GM23248 (cell line): Measurements from ENCODE around the gene CAMKMT. TPM values are rescaled to one million over a fixed set of nuclear protein-coding genes. Genes with fewer than 3 reads are reported as not detected.
"Not testable (repeated sequence)": the region's sequence is repeated elsewhere in the genome, so short reads cannot be mapped to it uniquely, and the experiment has no call there.

Source experiments
- DNase-seq: peaks from one replicate; pipeline ENCODE4 v3.0.0-alpha.2; 2015
- H2AFZ ChIP-seq: fragments of 200-600 bp; sonication (generic); 2 replicates; pipeline ENCODE4 v1.6.1; 2016; ENCODE audit warnings: antibody characterized with exemption
- H3F3A ChIP-seq: fragments of 200-600 bp; sonication (generic); 2 replicates; pipeline ENCODE4 v1.6.1; 2016; ENCODE audit warnings: mild to moderate bottlenecking, antibody characterized with exemption, mixed run types; ENCODE audit not compliant: insufficient read depth
- H3K27ac ChIP-seq: fragments of 200-600 bp; sonication (generic); 2 replicates; pipeline ENCODE4 v1.5.1; 2016; ENCODE audit warnings: mild to moderate bottlenecking
- H3K27me3 ChIP-seq: fragments of 200-600 bp; sonication (generic); replicated peaks from 2 replicates; pipeline ENCODE4 v1.6.1; 2016; ENCODE audit warnings: mild to moderate bottlenecking; ENCODE audit not compliant: insufficient read depth
- H3K36me3 ChIP-seq: fragments of 200-600 bp; sonication (generic); 2 replicates; pipeline ENCODE4 v1.6.1; 2016; ENCODE audit warnings: low read depth, mild to moderate bottlenecking
- H3K4me1 ChIP-seq: fragments of 200-600 bp; sonication (generic); 2 replicates; pipeline ENCODE4 v1.6.1; 2016; ENCODE audit warnings: mild to moderate bottlenecking; ENCODE audit not compliant: insufficient read depth
- H3K4me2 ChIP-seq: fragments of 200-600 bp; sonication (generic); one replicate; pipeline ENCODE4 v1.6.1; 2016; ENCODE audit warnings: mild to moderate bottlenecking; ENCODE audit not compliant: unreplicated experiment
- H3K4me3 ChIP-seq: fragments of 200-600 bp; sonication (generic); 2 replicates; pipeline ENCODE4 v1.5.1; 2016; ENCODE audit warnings: mild to moderate bottlenecking
- H3K79me2 ChIP-seq: fragments of 200-600 bp; sonication (generic); 2 replicates; pipeline ENCODE4 v1.6.1; 2016; ENCODE audit warnings: mild to moderate bottlenecking; ENCODE audit not compliant: insufficient read depth
- H3K9ac ChIP-seq: fragments of 200-600 bp; sonication (generic); 2 replicates; pipeline ENCODE4 v1.6.1; 2016; ENCODE audit warnings: mild to moderate bottlenecking
- H3K9me2 ChIP-seq: fragments of 200-600 bp; sonication (generic); 2 replicates; pipeline ENCODE4 v1.6.1; 2016; ENCODE audit warnings: mixed run types, mild to moderate bottlenecking, moderate library complexity; ENCODE audit not compliant: insufficient read depth
- H3K9me3 ChIP-seq: fragments of 200-600 bp; sonication (generic); one replicate; pipeline ENCODE4 v1.6.1; 2017; ENCODE audit warnings: low read depth
- H4K20me1 ChIP-seq: fragments of 200-600 bp; sonication (generic); 2 replicates; pipeline ENCODE4 v1.6.0; 2016; ENCODE audit not compliant: insufficient read depth
- EZH2 ChIP-seq: fragments of 200-600 bp; sonication (generic); IDR thresholded peaks from 2 replicates; pipeline ENCODE4 v1.6.1; 2018; ENCODE audit warnings: antibody characterized with exemption, mild to moderate bottlenecking; ENCODE audit not compliant: insufficient read depth, poor library complexity, severe bottlenecking
- EZH2phosphoT487 ChIP-seq: fragments of 200-600 bp; sonication (generic); IDR thresholded peaks from 2 replicates; pipeline ENCODE4 v1.6.1; 2018; ENCODE audit warnings: antibody characterized with exemption, moderate library complexity, mild to moderate bottlenecking, low read depth; ENCODE audit not compliant: insufficient read depth
- WGBS, 2 experiments: methylation state at CpG; one replicate each; pipeline ENCODE4 v1.1.6; 2015 to 2017; ENCODE audit warnings: low lambda C conversion rate in 2 of 2, low coverage in 1 of 2; ENCODE audit errors: missing lambda C conversion rate in 2 of 2; 5-methylcytosine and 5-hydroxymethylcytosine counted together
- in situ Hi-C: fragments of 300-500 bp; cut with MboI; formaldehyde crosslinking; loops from 2 replicates; pipeline ENCODE4 v1.15.0; 2020
- polyA plus RNA-seq: library from polyadenylated mRNA; unstranded; fragments of >200 nt; fragmentation: Nextera tagmentation; extraction: Ambion mirVana; gene quantifications from 2 replicates; pipeline ENCODE4 v1.2.1, GENCODE V29; 2016
- total RNA-seq: library from RNA; depleted of rRNA; stranded (reverse); fragments of >200 nt; shearing (Covaris generic); gene quantifications from 2 replicates; pipeline ENCODE4 v1.2.3, GENCODE V29; 2014

Gene CAMKMT
- total and polyA plus RNA-seq, 2 experiments from 2014 or later = 3.1 to 6.9 TPM

GRCh38 chr2:44582363-44583008 lies 220.7 kb downstream of the CAMKMT start:
- no peak for TF ChIP-seq EZH2
- TF ChIP-seq EZH2phosphoT487 = no peak
- Histone ChIP-seq H3K79me2 (no peaks in the 10 kb centered on the region), H3K9me2 (no peaks in the 10 kb centered on the region), H2AFZ (no peak overlapping the region), H3K27me3 (no peaks in the 10 kb centered on the region), H3K9ac (no peak overlapping the region), H3F3A (peaks cover 30% of the 10 kb centered on the region), H3K9me3 (no peaks in the 10 kb centered on the region), H3K4me3 (no peak overlapping the region), H3K4me1 (peaks cover 42% of the 10 kb centered on the region), H3K4me2 (peak overlapping the region; percentile 22), H4K20me1 (no peaks in the 10 kb centered on the region), H3K27ac (no peak overlapping the region), H3K36me3 (no peaks in the 10 kb centered on the region)
- WGBS, 2 experiments = 75 to 76% methylated on average over 3 of the region's 3 CpGs
- peak; percentile 65 for DNase-seq
- in situ Hi-C loops = no loop called here

GRCh38 chr2:44595615-44596014 lies 233.9 kb downstream of the CAMKMT start:
- H4K20me1 ChIP-seq, H3K27ac ChIP-seq, H3K4me3 ChIP-seq, in situ Hi-C loops, H3K4me1 ChIP-seq, H3K79me2 ChIP-seq, H3K27me3 ChIP-seq, DNase-seq, H3K9me3 ChIP-seq, H3K36me3 ChIP-seq, H3K9me2 ChIP-seq, H3F3A ChIP-seq, H3K9ac ChIP-seq, H3K4me2 ChIP-seq, H2AFZ ChIP-seq: not testable (repeated sequence)
- WGBS, 2 experiments = 92 to 94% methylated on average over 2 of the region's 2 CpGs

GRCh38 chr2:44596537-44597320 lies 235.0 kb downstream of the CAMKMT start:
- Histone ChIP-seq H4K20me1 (no peaks in the 10 kb centered on the region; the same call in 1 of the 2 replicates), H3K27me3 (no peaks in the 10 kb centered on the region), H3K4me3 (no peak overlapping the region), H3K9me3 (no peaks in the 10 kb centered on the region), H3K4me2 (no peak overlapping the region), H3K9me2 (no peaks in the 10 kb centered on the region), H3K9ac (no peak overlapping the region), H3K27ac (no peak overlapping the region), H2AFZ (no peak overlapping the region), H3K4me1 (no peaks in the 10 kb centered on the region), H3K79me2 (no peaks in the 10 kb centered on the region), H3K36me3 (no peaks in the 10 kb centered on the region), H3F3A (no peaks in the 10 kb centered on the region)
- 61 to 62% methylated on average over 5 of the region's 5 CpGs for WGBS, 2 experiments
- TF ChIP-seq EZH2 (no peak), EZH2phosphoT487 (no peak)
- in situ Hi-C loops = no loop called here
- DNase-seq = no peak

DNA sequence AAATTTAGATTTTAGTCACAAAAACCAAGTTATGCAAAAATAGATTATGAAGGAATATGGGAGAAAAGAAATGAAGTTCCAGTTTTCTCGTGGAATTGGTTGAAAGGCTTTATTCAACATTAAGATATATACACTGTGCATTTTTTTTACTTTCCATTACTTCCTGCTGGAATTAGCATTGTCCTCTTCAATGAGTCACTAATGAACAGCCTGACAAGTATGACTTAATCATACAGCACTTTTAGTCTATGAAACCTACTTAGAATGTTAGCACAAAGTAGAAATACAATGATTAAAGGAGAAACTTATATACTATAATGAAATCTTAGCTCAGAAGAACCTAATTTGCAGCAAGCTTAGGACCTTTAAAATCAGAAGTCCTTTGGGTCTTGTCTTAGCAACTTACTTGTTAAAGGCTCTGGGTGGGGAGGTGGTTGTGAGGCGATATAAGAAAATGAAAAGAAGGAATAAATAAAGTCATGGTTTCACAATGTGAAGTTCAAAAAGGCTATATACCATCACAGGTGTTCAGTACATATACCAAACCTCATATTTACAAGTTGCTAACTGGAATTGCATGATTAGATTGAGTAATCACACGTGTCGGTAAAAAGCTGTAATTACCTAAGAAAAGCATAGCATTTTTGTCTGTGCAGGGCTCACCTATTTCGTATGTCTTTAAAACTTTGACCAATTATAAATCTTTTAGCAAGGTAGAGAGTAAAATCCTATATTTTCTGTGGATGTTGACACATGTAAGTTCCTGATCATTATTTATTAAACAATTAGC lies 236.8 kb downstream of the CAMKMT start:
- no peak overlapping the region for H3K9ac ChIP-seq
- H3K9me3 ChIP-seq = no peaks in the 10 kb centered on the region
- 66 to 68% methylated on average over 5 of the region's 5 CpGs for WGBS, 2 experiments
- no peaks in the 10 kb centered on the region for H3K4me1 ChIP-seq
- H3K27me3 ChIP-seq = no peaks in the 10 kb centered on the region
- H3F3A ChIP-seq = no peaks in the 10 kb centered on the region
- H3K79me2 ChIP-seq = no peaks in the 10 kb centered on the region
- H3K27ac ChIP-seq = no peak overlapping the region
- TF ChIP-seq EZH2phosphoT487 (no peak), EZH2 (no peak)
- in situ Hi-C loops = no loop called here
- H3K4me2 ChIP-seq = no peak overlapping the region
- no peak overlapping the region for H2AFZ ChIP-seq
- H3K9me2 ChIP-seq = no peaks in the 10 kb centered on the region
- no peaks in the 10 kb centered on the region; the same call in 1 of the 2 replicates for H4K20me1 ChIP-seq
- H3K36me3 ChIP-seq = no peaks in the 10 kb centered on the region
- no peak overlapping the region for H3K4me3 ChIP-seq
- no peak for DNase-seq
